ENCODE results near the gene FLOT2.

Gene FLOT2

GRCh38 chr17:28885951-28886350, 11.6 kb downstream of the FLOT2 start:
- Histone ChIP-seq H3K36me3 (ENCODE audit: control insufficient read depth, insufficient read depth, low read length) (peaks cover 23% of the 10 kb centered on the region), H3K4me1 (ENCODE audit: control insufficient read depth, insufficient read depth, low read length) (no peaks in the 10 kb centered on the region), H3K27me3 (ENCODE audit: control insufficient read depth, insufficient read depth, low read length, poor library complexity, severe bottlenecking) (no peaks in the 10 kb centered on the region), H3K27ac (ENCODE audit: insufficient read depth, low read depth, low read length, poor library complexity, severe bottlenecking) (no peak overlapping the region), H3K9me3 (ENCODE audit: control insufficient read depth, low read length) (no peaks in the 10 kb centered on the region), H3K4me3 (ENCODE audit: insufficient read depth, low read depth, low read length) (no peak overlapping the region)
- WGBS, 2 experiments, result 87 to 91% methylated on average over 10 of the region's 10 CpGs

GRCh38 chr17:28885363-28885762, 12.2 kb downstream of the FLOT2 start:
- WGBS, 2 experiments, result 95 to 97% methylated on average over 4 of the region's 4 CpGs

GRCh38 chr17:28883967-28884702, 13.4 kb downstream of the FLOT2 start:
- no peaks in the 10 kb centered on the region for H3K27me3 ChIP-seq (ENCODE audit: control insufficient read depth, insufficient read depth, low read length, poor library complexity, severe bottlenecking)
- H3K4me1 ChIP-seq (ENCODE audit: control insufficient read depth, insufficient read depth, low read length), result no peaks in the 10 kb centered on the region
- H3K4me3 ChIP-seq (ENCODE audit: insufficient read depth, low read depth, low read length), result no peak overlapping the region
- no peaks in the 10 kb centered on the region for H3K9me3 ChIP-seq (ENCODE audit: control insufficient read depth, low read length)
- H3K27ac ChIP-seq (ENCODE audit: insufficient read depth, low read depth, low read length, poor library complexity, severe bottlenecking), result no peak overlapping the region
- H3K36me3 ChIP-seq (ENCODE audit: control insufficient read depth, insufficient read depth, low read length), result peaks cover 32% of the 10 kb centered on the region
- 94 to 95% methylated on average over 27 of the region's 27 CpGs for WGBS, 2 experiments

More at GRCh38 chr17:28885363-28885762, 12.2 kb downstream of the FLOT2 start:
- Histone ChIP-seq H3K4me3 (ENCODE audit: insufficient read depth, low read depth, low read length) (no peak overlapping the region), H3K4me1 (ENCODE audit: control insufficient read depth, insufficient read depth, low read length) (no peaks in the 10 kb centered on the region), H3K9me3 (ENCODE audit: control insufficient read depth, low read length) (no peaks in the 10 kb centered on the region), H3K36me3 (ENCODE audit: control insufficient read depth, insufficient read depth, low read length) (peaks cover 23% of the 10 kb centered on the region), H3K27ac (ENCODE audit: insufficient read depth, low read depth, low read length, poor library complexity, severe bottlenecking) (no peak overlapping the region), H3K27me3 (ENCODE audit: control insufficient read depth, insufficient read depth, low read length, poor library complexity, severe bottlenecking) (no peaks in the 10 kb centered on the region)

GRCh38 chr17:28882154-28882895, 15.2 kb downstream of the FLOT2 start:
- 96 to 97% methylated on average over 18 of the region's 18 CpGs for WGBS, 2 experiments
- H3K27me3 ChIP-seq (ENCODE audit: control insufficient read depth, insufficient read depth, low read length, poor library complexity, severe bottlenecking), result no peaks in the 10 kb centered on the region
- peaks cover 32% of the 10 kb centered on the region for H3K36me3 ChIP-seq (ENCODE audit: control insufficient read depth, insufficient read depth, low read length)
- no peaks in the 10 kb centered on the region for H3K4me1 ChIP-seq (ENCODE audit: control insufficient read depth, insufficient read depth, low read length)
- H3K27ac ChIP-seq (ENCODE audit: insufficient read depth, low read depth, low read length, poor library complexity, severe bottlenecking), result no peak overlapping the region
- no peak overlapping the region for H3K4me3 ChIP-seq (ENCODE audit: insufficient read depth, low read depth, low read length)
- no peaks in the 10 kb centered on the region for H3K9me3 ChIP-seq (ENCODE audit: control insufficient read depth, low read length)

GRCh38 chr17:28881533-28882056, 15.9 kb downstream of the FLOT2 start:
- Histone ChIP-seq H3K27ac (ENCODE audit: insufficient read depth, low read depth, low read length, poor library complexity, severe bottlenecking) (no peak overlapping the region), H3K4me3 (ENCODE audit: insufficient read depth, low read depth, low read length) (no peak overlapping the region), H3K36me3 (ENCODE audit: control insufficient read depth, insufficient read depth, low read length) (peaks cover 32% of the 10 kb centered on the region), H3K27me3 (ENCODE audit: control insufficient read depth, insufficient read depth, low read length, poor library complexity, severe bottlenecking) (no peaks in the 10 kb centered on the region), H3K4me1 (ENCODE audit: control insufficient read depth, insufficient read depth, low read length) (no peaks in the 10 kb centered on the region), H3K9me3 (ENCODE audit: control insufficient read depth, low read length) (no peaks in the 10 kb centered on the region)
- WGBS, 2 experiments, result 96% methylated on average over 17 of the region's 17 CpGs

- WGBS, 2 experiments, result 95 to 96% methylated on average over 10 of the region's 10 CpGs
- no peaks in the 10 kb centered on the region for H3K27me3 ChIP-seq (ENCODE audit: control insufficient read depth, insufficient read depth, low read length, poor library complexity, severe bottlenecking)
- H3K4me3 ChIP-seq (ENCODE audit: insufficient read depth, low read depth, low read length), result no peak overlapping the region
- no peaks in the 10 kb centered on the region for H3K4me1 ChIP-seq (ENCODE audit: control insufficient read depth, insufficient read depth, low read length)
- no peak overlapping the region for H3K27ac ChIP-seq (ENCODE audit: insufficient read depth, low read depth, low read length, poor library complexity, severe bottlenecking)
- H3K36me3 ChIP-seq (ENCODE audit: control insufficient read depth, insufficient read depth, low read length), result peaks cover 32% of the 10 kb centered on the region
- no peaks in the 10 kb centered on the region for H3K9me3 ChIP-seq (ENCODE audit: control insufficient read depth, low read length)
These were observed 17.0 kb downstream of the FLOT2 start for GRCh38 chr17:28880572-28880945.

GRCh38 chr17:28879886-28880571, 17.5 kb downstream of the FLOT2 start:
- 85% methylated on average over 9 of the region's 9 CpGs for WGBS, 2 experiments
- Histone ChIP-seq H3K4me3 (ENCODE audit: insufficient read depth, low read depth, low read length) (no peak overlapping the region), H3K27me3 (ENCODE audit: control insufficient read depth, insufficient read depth, low read length, poor library complexity, severe bottlenecking) (no peaks in the 10 kb centered on the region), H3K4me1 (ENCODE audit: control insufficient read depth, insufficient read depth, low read length) (no peaks in the 10 kb centered on the region), H3K36me3 (ENCODE audit: control insufficient read depth, insufficient read depth, low read length) (peaks cover 28% of the 10 kb centered on the region), H3K27ac (ENCODE audit: insufficient read depth, low read depth, low read length, poor library complexity, severe bottlenecking) (no peak overlapping the region), H3K9me3 (ENCODE audit: control insufficient read depth, low read length) (no peaks in the 10 kb centered on the region)

- no peaks in the 10 kb centered on the region for H3K9me3 ChIP-seq (ENCODE audit: control insufficient read depth, low read length)
- no peak overlapping the region for H3K27ac ChIP-seq (ENCODE audit: insufficient read depth, low read depth, low read length, poor library complexity, severe bottlenecking)
- peaks cover 25% of the 10 kb centered on the region for H3K36me3 ChIP-seq (ENCODE audit: control insufficient read depth, insufficient read depth, low read length)
- no peaks in the 10 kb centered on the region for H3K4me1 ChIP-seq (ENCODE audit: control insufficient read depth, insufficient read depth, low read length)
- no peak overlapping the region for H3K4me3 ChIP-seq (ENCODE audit: insufficient read depth, low read depth, low read length)
- H3K27me3 ChIP-seq (ENCODE audit: control insufficient read depth, insufficient read depth, low read length, poor library complexity, severe bottlenecking), result no peaks in the 10 kb centered on the region
- WGBS, 2 experiments, result 69 to 74% methylated on average over 4 of the region's 4 CpGs
These were observed 18.6 kb downstream of the FLOT2 start for GRCh38 chr17:28878981-28879380.

GRCh38 chr17:28878158-28878910, 19.2 kb downstream of the FLOT2 start:
- Histone ChIP-seq H3K36me3 (ENCODE audit: control insufficient read depth, insufficient read depth, low read length) (peaks cover 25% of the 10 kb centered on the region), H3K27ac (ENCODE audit: insufficient read depth, low read depth, low read length, poor library complexity, severe bottlenecking) (no peak overlapping the region), H3K9me3 (ENCODE audit: control insufficient read depth, low read length) (no peaks in the 10 kb centered on the region), H3K4me3 (ENCODE audit: insufficient read depth, low read depth, low read length) (no peak overlapping the region), H3K27me3 (ENCODE audit: control insufficient read depth, insufficient read depth, low read length, poor library complexity, severe bottlenecking) (no peaks in the 10 kb centered on the region), H3K4me1 (ENCODE audit: control insufficient read depth, insufficient read depth, low read length) (no peaks in the 10 kb centered on the region)
- 95 to 100% methylated on average over 1 to 2 of the region's 2 CpGs for WGBS, 2 experiments
